Suppressor macrophage treated with lipopolysaccharide for 1 hour (primary cell): ENCODE measurements around the gene ANKRD17.

Experiments
- DNase-seq, 3 donors: peaks; one replicate each; pipeline ENCODE4 v3.0.0-alpha.2; 2020 to 2022

Gene ANKRD17

DNA sequence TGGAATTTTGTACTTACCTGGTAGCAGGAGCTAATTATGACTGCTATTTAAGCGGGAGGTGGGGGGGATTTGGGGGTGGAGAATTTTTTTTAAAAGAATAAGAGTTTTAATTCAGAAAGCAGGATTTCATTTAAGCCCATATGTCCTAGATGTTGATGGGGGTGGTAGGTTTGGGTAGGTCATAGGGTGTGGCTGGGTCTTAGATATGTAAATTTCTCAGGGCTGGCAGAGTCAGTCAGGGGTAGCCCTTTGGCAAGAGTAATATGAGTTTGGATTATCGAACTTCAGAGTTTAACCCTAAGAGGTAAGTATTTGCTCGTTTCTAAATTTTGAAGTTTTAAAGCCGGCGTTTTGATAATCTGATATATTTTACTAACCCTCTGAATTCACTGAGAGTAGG lies 153.9 kb downstream of the ANKRD17 start:
- DNase-seq = no peak

DNA sequence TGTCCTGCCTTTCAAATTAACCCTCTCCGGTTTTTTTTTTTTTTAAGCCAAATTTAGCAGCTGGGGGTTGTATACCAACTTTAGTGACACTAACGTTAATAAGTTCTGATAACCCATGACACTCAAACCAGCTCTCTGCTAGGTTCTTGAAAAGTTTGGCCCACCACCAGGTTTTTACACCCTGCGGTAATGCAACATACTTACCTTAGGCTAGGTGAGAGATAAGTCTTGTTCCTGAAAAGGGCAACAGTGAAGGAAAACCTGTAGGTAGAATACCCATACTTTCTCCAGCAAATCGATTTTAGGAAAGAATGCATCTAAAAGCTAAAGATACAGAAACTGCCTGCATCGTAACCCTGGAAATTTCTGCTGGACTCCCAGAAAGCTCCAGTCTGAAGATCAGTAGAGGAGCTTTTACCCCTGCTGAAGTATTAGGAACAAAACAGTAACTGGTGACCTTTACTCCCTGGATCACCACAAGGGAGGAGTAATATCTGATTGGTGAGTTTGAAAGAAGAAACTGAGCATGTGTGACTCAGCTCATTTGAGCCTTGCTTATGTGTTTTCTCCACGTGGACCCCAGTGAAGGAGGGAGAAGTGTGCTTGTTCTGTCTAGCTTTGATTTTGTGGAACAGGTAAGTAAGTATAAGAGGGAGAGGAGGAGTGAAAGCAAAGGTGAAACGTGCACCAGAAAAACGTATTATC lies 154.6 kb downstream of the ANKRD17 start:
- no peak for DNase-seq

DNA sequence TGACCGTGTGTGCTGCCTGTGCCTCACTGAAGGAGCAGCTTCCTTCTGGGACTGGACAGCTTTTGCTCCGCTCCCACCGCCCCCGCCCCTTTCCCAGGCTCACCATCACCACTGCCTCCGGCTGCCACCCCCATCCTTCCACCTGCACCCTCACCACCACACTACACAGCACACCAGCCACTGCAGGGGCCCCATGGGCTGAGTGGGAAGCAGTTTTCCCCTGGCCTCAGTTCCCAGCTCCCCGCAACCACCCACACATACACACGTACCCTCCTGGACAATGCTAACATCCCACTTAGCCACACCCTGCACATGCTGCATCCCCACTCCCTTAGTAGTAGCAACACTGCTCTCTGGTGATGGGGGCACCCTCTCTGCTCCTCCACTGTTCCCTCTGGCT lies 159.5 kb downstream of the ANKRD17 start:
- DNase-seq = no peak

DNA sequence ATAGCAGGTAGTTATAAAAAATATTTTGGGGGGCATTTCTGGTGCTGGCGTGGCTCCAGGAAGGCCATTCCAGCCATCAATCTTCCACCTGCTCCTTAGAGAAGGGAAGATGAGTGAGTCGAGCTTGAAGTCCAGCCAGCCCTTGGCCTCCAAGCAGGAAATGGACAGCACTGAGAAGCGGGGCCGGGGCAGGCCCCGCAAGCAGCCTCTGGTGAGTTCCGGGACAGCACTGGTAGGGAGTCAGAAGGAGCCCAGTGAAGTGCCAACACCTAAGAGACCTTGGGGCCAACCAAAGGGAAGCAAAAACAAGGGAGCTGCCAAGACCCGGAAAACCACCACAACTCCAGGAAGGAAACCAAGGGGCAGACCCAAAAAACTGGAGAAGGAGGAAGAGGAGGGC lies 159.9 kb downstream of the ANKRD17 start:
- no peak for DNase-seq

DNA sequence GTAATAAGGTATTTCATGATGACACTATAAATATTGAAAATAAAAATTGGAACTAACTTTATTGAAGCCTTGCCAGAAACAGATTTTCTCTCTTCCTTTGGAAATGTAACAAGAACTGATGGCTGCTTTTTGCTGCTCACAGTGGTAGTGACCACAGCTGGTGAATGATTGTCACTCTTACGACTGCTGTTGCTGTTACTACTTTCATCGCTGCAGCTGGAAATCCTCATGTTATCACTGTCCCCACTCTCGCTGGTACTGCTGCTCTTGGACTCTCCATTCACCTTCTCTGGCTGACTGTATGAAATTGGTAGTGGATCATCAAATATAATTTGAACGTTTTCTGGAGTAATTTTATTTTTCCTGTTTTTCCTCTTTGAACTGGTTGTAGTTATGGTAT lies 160.6 kb downstream of the ANKRD17 start:
- DNase-seq = no peak

DNA sequence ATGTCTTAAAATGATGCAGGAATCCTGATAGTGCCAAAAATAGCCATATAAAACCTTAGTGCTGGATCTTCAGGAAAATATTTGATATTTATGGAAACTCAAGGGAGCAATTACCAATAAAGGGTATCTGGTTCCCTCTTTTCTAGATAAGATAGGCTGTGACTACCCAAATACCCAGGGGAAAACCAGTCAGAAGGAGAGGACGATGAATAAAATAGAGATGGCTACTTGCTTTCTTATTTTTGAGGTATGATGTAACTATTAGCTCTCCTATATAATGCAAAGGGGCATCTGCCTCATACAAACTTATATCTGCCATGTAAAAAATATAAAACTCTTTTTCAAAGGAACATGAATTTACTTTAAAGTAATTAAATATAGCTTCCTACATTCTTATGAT lies 165.7 kb downstream of the ANKRD17 start:
- DNase-seq = no peak

DNA sequence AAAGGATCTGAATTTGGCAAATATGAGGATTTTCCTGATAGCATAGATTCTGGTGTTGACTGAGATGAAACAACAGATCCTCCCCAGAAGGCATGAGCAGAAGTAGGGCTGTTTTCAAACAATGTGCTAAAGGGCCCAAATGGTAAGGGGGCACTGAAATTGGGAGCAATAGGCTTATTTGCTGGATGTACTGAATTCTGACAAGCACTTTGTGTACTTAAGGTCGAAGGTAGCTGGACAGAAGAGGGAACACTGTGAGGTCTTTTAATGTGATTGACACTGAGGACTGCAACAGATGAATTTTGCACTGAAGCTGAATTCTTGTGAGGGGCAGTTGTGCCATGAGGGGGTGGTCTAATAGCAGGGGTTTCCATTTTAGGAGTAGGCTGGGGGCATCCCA lies 167.9 kb downstream of the ANKRD17 start:
- DNase-seq = no peak

DNA sequence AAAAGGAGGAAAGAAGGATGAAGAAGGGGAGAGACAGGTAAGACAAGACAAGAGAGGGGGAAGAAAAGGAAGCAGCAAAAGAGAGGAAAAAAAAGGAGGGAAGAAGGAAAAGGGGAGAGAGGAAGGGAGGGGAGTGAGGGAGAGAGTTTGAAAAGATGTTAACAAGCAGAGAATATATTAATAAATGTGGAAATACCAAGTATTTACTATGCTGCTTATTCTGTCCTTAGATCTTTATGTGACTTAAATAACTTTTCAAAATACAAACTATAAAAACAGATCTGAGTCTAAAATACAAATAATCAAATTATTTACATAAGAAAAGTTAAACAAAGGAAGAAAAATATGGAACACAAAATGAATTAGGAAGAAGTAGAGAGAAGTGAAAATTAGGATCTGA lies 170.7 kb downstream of the ANKRD17 start:
- DNase-seq = no peak

DNA sequence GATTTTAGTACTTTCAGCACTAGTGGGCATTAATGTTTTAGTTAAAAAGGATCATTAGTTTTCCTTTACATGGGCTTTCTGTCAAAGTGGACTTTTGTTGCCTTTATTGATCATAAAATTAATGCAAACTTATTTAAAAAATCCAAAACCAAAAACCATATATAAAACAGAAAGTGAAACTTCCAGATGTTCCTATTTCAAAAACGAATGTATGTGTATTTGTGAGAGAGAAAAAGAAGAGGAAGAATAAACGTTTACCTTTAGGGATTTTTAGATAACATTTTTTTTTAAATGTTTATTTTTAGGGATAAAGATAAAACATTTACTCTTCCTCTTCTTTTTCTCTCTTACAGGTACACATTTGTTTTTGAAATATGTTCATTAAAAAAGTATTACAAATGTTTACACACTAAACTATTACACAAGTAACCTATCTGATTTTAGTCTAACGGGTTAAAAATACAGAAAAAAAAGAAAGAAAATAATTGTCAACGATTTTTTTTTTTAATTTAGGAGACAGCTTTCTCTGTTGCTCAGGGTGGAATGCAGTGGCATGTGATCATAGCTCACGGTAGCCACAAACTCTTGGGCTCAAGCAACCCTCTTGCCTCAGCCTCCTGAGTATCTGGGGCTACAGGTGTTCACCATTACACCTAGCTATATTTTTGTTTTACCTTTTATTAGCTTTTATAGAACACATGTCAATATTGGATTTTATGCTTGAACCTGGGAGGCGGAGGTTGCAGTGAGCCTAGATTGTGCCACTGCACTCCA lies 172.3 kb downstream of the ANKRD17 start:
- peak in 2 of 3 donors; percentile 26 to 28 for DNase-seq

DNA sequence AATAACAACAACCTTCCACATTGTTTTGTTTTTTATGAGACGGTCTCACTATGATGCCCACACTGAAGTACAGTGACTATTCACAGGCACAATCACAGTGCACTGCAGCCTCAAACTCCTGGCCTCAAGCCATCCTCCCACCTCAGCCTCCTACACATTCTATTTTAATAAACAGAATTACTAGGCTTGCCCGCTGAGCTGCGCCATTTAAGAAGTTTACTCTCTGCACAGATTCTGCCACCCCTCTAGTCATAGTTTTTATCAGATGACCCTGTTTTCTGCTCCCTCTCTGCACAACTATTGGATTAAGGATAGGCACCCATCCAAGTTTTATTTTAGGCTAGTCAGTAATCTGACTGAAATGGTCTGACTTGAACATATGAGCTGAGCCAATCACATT lies 177.8 kb downstream of the ANKRD17 start:
- peak; percentile 10 to 29 (median 22) for DNase-seq

DNA sequence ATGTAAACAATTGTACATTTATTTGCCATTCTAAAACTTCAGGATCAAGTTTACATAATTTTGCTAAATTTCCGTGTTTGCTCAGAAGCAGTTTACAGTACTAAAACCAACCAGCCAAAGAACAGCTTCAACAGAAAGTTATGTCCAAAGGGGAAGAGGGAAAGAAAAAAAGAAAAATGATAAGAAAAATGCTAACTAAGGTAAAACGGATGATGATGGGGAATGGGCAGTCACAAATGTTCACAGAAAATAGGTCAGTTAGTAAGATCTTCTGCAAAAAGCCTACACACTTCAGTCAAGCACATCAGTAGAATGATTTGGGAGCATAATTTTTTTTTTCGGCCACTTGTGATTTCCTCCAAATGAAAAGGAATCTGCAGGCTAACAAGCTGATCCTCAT lies 182.8 kb downstream of the ANKRD17 start:
- no peak for DNase-seq

DNA sequence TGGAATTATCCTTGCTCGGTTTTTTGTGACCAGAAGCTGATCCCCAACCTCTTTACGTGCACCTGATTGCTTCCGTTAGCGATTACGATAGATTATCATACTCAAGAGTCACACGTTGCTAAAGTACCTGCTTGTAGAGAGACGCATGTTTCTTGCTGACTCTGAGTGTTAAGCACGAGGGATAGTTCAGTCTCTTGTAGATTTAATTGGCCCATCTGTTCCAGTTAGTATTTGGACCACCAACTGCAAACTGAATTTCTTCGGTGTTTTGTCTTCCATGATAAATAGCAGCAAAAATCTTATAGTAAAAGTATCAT lies 188.6 kb downstream of the ANKRD17 start:
- DNase-seq = no peak

DNA sequence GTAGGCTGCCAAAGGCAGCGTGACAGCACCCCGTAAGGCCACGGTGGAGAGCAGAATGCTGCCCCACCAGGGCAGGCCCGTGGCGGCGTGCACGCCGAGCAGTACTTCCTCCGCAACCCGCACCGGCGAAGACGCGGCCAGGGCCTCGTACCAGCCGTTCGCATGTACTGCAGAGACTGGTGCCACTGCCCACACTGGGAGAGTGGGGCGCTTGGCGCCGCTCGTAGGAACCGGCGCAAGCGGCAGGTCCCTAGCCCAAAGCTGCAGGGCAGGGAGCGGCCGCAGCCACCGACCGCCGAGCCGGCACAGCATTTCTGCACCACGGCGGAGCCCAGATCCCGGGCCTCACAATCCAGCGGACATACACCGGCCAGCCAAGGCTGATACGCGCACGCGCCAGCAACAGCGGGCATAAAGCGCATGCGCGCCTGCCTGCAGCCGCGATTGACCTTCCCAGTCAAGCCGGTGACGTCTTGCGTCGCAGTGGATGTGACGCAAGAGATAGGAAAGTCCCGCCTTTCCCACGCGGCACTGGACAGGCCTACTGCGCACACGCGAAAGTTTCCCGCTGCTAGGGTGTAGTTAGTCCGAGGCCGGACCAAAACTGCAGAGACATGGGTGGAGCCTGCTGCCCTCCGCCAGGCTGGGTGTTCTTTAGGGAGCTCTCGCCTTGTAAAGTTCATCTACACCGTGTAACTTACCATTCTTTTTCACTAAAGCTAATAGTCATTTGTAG lies 189.1 kb downstream of the ANKRD17 start, which contains the start of gene COX18:
Gene COX18 (minus strand): TSS at position 379 of the 736 bp plus-strand sequence. CDS start 67 bp downstream, at position 312.
- peak; percentile 99 to 100 (median 99) for DNase-seq

DNA sequence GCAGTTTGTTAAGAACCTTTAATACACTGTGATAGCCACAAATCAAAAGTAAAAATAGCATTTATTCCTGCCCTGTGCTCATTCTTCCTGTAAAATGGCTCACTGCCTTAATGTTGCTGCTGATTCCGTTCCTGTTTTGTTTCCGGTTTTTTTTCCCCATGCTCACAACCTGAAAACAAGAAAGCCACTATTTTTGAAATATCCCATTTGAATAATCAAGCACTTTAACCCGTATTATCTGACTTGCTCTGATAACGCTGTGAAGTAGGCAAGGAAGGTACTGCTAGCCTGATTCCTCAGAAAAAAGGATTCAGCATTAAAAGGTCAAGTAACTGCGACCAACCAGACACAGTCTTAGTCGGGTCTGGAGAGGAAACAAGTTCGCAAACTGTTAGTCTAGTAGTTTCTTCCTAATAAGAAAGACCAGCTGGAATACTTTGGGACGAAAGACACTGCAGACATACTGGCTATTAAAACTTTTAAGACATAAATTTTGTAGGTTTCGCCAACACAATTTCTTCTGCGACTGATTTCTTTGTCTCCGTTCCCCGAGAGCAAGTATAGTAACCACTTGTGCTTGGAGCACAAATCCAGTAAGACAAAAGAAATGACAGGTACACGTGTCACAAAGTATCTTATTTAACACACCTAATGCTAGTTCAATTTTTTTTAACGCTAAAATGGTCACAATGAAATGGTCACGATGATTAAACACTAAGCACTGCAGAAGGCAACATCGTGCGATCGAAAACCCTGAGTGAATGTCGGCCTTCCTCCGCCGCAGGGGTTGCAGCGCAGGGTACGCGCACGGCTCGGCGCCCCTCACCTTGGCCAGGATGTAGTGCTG lies 189.9 kb downstream of the ANKRD17 start:
- peak; percentile 51 to 75 (median 65) for DNase-seq

DNA sequence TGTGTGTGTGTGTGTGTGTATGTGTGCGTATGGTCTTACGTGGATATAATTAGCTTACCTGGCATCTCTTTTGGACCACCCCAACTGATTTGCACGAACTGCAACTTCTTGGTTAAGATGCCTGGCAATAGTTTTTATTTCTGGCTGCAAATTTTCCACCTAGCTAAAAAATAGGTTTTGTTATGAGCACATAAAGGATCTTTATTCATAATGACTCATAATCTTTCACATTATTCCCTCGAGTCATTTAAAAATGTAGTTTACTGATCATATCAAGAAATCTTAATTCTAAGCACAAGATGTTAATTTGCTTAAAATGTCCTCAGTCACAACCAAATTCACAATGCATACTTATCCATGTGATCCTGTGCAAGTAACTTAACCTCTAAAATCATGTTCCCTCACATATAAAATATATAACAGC lies 190.6 kb downstream of the ANKRD17 start:
- DNase-seq = peak; percentile 9 to 52 (median 51)

DNA sequence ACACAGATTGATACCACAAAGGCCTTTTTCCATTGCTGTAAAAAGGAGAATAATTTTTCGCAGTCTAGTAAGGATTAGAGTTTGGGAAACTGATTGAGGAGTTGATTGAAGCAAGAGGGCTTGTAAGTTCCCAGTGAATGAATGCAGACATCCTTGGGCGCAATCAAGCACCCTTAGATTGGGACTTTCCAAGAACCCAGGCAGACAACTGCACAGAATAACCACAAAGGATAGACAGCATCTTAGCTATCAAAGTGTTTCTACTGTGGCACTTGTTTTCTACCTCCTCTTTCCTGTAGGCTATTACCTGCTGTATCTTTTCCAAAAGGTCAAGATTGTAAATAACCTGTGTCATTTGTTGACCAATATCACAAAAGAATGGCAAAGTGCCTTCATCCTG lies 191.7 kb downstream of the ANKRD17 start:
- no peak for DNase-seq

DNA sequence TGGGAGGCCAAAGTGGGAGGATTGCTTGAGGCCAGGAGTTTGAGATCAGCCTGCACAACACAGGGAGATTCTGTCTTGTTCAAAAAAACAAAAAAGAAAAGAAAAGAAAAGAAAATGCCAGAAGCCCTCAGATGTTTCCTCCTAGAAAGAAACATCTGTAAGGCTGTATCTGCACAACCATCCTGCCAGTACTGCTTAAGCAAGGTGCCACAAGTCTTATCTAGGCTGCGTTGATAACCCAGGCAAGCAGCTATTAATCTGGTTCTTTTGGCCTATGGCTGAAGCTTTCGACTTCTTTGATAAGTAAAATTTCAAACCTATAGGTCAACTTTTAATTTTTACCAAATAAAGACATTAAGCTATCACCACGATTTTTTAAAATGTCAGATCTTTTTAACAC lies 192.2 kb downstream of the ANKRD17 start:
- DNase-seq = no peak

DNA sequence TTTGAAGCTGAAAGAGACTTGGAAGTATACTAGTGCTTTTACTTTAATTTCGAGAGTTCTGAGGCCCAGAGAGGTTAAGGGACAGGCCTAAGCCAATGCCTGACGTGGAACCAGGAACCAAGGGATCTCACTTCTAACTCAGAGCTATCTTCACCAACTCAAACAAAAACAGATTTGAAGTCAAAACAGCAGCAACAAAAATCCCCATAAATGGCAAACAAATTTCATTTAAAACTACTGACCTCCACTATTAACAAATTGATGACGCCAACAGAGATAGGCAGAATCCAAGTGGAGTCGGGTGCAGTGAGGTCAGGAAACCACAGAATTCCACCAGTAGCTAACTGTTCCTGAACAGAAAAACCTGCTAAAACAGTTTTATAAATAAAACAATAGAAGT lies 194.1 kb downstream of the ANKRD17 start:
- no peak for DNase-seq

DNA sequence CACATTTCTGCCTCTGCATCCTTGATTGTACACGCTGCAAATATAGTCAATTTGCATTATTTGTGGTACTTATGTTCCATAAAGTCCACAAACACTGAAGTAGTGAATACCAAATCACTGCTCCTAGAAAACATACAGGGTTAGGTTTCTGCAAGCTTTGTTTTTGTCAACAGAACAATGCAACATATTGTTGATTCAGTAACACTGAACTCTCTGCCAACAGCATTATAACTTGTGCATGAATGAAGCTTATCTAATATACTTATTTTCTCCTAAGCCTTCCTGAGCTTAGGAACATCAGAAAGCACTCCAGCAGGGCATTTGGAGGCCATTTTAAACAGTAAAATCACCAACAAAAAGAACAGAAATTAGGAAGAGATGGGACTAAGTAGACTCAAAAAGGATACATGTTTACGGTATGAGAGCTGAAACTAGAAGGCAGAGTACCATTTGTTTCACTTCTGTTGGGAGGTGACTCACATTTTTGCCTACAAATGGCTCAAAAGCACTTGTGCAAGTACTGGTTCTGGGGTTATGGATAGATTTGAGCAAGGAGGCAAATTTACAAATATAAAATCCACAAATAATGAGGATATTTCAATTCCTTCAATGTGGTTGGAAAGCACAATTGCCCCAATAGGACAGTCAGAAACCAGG lies 203.2 kb downstream of the ANKRD17 start:
- no peak for DNase-seq

DNA sequence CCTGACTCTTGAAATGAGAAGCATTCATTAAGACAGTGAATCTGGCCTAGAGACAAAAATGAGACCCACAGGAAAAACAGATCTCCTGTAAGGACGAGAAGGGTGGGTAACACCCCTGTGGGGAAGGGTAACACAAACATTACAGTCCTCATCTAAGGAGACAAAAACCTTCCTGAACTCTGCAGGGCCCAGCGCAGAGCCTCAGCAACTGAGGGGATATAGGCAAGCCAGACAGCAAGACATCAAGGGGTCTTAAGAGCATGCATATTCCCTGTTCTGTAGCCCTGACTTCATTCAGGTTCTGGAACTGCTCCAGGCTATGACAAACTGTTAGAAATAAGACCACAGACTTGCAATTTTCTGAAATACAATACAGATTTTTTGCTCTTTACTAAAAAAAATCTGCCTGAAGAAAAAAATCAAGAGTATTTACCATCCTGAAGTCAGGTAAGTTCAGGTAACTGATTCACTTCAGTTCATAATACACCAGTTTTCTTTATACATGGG lies 204.6 kb downstream of the ANKRD17 start:
- DNase-seq = no peak

DNA sequence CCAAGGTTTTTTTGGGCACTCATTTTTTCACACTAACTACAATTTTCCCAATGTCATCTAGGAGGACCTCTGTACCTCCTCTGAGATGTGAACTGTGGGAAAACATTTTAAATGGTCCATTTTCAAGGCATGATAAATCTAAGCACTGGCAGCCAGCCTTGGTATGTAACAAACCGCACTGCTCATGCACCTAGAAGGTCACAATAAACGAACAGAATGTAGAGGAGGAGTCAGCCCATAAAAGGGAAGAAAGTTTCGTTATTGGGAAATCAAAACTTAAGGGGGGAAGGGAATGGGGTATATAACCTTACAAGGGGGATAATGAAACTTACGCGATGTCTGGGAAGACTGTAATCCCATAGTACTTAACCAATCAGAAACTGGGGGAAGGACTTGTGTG lies 205.5 kb downstream of the ANKRD17 start:
- DNase-seq = no peak

DNA sequence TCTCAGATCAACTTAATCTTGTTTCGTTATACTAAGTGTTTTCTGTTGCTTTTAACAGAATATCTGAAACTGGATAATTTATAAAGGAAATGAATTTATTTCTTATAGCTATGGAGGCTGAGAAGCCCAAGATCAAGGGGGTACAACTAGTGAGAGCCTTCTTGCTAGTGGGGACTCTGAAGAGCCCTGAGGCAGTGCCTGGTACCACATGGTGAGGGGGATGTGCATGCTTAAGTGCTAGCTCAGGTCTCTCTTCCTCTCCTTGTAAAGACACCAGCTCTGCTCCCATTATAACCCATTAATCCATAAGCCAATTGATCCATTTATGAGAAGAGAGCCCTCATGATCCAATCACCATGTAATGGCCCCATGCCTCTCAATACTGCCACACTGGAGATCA lies 207.0 kb downstream of the ANKRD17 start:
- no peak for DNase-seq
